Activated T-helper 1 cell treated with anti-CD3 and anti-CD28 coated beads, Interleukin-12 subunit alpha, Interleukin-12 subunit beta, Interleukin-2, Interleukin-4 antibody, amounts not matched to agents 30 ng/mL and 10 ng/mL and 1 ng/mL, durations not matched to agents 14 hours and 24 hours and 36 hours (primary cell): ENCODE results near the gene BHLHA9. TPM values are rescaled to one million over a fixed set of nuclear protein-coding genes. Genes with fewer than 3 reads are reported as not detected.
A peak's percentile ranks its signal among the peaks of the same experiment; 100 is the strongest.
"Not testable (repeated sequence)": the region's sequence is repeated elsewhere in the genome, so short reads cannot be mapped to it uniquely, and the experiment has no call there.

Experiments
- DNase-seq: peaks from one replicate; pipeline ENCODE4 v3.0.0; 2021; ENCODE audit warnings: low spot score
- H3K27ac Mint-ChIP-seq: one replicate; pipeline ENCODE4 v1.8.0; 2021; ENCODE audit warnings: mild to moderate bottlenecking, mixed read lengths
- H3K27me3 Mint-ChIP-seq: one replicate; pipeline ENCODE4 v1.8.0; 2022; ENCODE audit warnings: mild to moderate bottlenecking, moderate library complexity, mixed read lengths; ENCODE audit not compliant: insufficient read depth
- H3K36me3 Mint-ChIP-seq: one replicate; pipeline ENCODE4 v1.8.0; 2021; ENCODE audit warnings: low read depth, mixed read lengths
- H3K4me1 Mint-ChIP-seq: one replicate; pipeline ENCODE4 v1.8.0; 2021; ENCODE audit warnings: low read depth, mixed read lengths
- H3K4me3 Mint-ChIP-seq: one replicate; pipeline ENCODE4 v1.8.0; 2021; ENCODE audit warnings: mild to moderate bottlenecking, moderate library complexity, mixed read lengths
- H3K9me3 Mint-ChIP-seq: one replicate; pipeline ENCODE4 v1.8.0; 2021; ENCODE audit warnings: mixed read lengths
- intact Hi-C: fragments of 100-400 bp; cut with micrococcal nuclease; formaldehyde crosslinking; loops from one replicate; pipeline ENCODE4 v1.15.1; 2024
- total RNA-seq: library from RNA; stranded (reverse); gene quantifications from 2 replicates; pipeline ENCODE4 v1.2.3, GENCODE V29; 2022

Gene BHLHA9
- total RNA-seq, 1 donor from 2014 or later = not detected

- Mint-ChIP-seq H3K36me3 (peaks cover 9% of the 10 kb centered on the region), H3K4me3 (no peak overlapping the region), H3K27me3 (no peaks in the 10 kb centered on the region), H3K4me1 (peaks cover 34% of the 10 kb centered on the region), H3K9me3 (peaks cover 17% of the 10 kb centered on the region), H3K27ac (no peak overlapping the region)
- DNase-seq = no peak
- intact Hi-C loops = no loop called here
These were observed 20.4 kb downstream of the BHLHA9 start for GRCh38 chr17:1290676-1291075.

- intact Hi-C loops = no loop called here
- peak overlapping the region; percentile 94 for H3K27ac Mint-ChIP-seq
These were observed 24.0 kb downstream of the BHLHA9 start for GRCh38 chr17:1294157-1294717.

GRCh38 chr17:1298606-1299005, 28.4 kb downstream of the BHLHA9 start:
- H3K36me3 Mint-ChIP-seq = peaks cover 3% of the 10 kb centered on the region
- peaks cover 40% of the 10 kb centered on the region for H3K4me1 Mint-ChIP-seq
- intact Hi-C loops = no loop called here
- DNase-seq = peak; percentile 22
- H3K27me3 Mint-ChIP-seq = no peaks in the 10 kb centered on the region
- peaks cover under 1% of the 10 kb centered on the region for H3K9me3 Mint-ChIP-seq
- H3K27ac Mint-ChIP-seq = no peak overlapping the region
- H3K4me3 Mint-ChIP-seq = peak overlapping the region; percentile 30

More at GRCh38 chr17:1294157-1294717, 24.0 kb downstream of the BHLHA9 start:
- Mint-ChIP-seq H3K4me1 (peaks cover 56% of the 10 kb centered on the region), H3K36me3 (peaks cover 9% of the 10 kb centered on the region), H3K9me3 (peaks cover 11% of the 10 kb centered on the region), H3K4me3 (peak overlapping the region; percentile 42), H3K27me3 (no peaks in the 10 kb centered on the region)
- peak; percentile 89 for DNase-seq

GRCh38 chr17:1299552-1300370, 29.5 kb downstream of the BHLHA9 start:
- Mint-ChIP-seq H3K4me1 (peaks cover 28% of the 10 kb centered on the region), H3K27me3 (no peaks in the 10 kb centered on the region), H3K9me3 (no peaks in the 10 kb centered on the region), H3K36me3 (peaks cover 3% of the 10 kb centered on the region), H3K4me3 (no peak overlapping the region), H3K27ac (no peak overlapping the region)
- DNase-seq = no peak
- intact Hi-C loops = no loop called here

- DNase-seq = no peak
- intact Hi-C loops = no loop called here
- Mint-ChIP-seq H3K4me1 (peaks cover 25% of the 10 kb centered on the region), H3K27ac (no peak overlapping the region), H3K36me3 (peaks cover 3% of the 10 kb centered on the region), H3K9me3 (no peaks in the 10 kb centered on the region), H3K4me3 (no peak overlapping the region), H3K27me3 (no peaks in the 10 kb centered on the region)
These were observed 30.2 kb downstream of the BHLHA9 start for GRCh38 chr17:1300371-1300905.

DNA sequence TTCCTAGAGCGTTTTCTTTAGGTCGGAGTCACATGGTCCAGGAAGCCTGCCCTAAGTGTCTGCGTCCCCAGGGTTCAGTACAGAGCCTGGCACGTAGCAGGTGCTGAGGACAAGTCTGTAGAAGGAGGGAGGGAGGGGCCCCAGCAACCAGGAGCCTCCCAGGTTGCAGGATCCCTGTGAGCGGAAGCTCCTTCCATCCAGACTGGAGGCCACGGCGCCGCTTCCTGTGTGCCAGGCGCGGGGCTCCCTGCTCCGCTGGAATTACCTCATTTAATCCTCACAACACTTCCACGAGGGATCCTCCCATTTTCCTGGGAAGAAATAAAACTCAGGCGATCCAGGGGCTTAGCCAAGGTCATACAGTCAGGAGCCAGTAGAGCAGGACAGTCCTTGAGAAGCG, 31.3 kb downstream of the BHLHA9 start:
- Mint-ChIP-seq H3K27ac (no peak overlapping the region), H3K4me1 (peaks cover 18% of the 10 kb centered on the region)
- intact Hi-C loops = no loop called here

DNA sequence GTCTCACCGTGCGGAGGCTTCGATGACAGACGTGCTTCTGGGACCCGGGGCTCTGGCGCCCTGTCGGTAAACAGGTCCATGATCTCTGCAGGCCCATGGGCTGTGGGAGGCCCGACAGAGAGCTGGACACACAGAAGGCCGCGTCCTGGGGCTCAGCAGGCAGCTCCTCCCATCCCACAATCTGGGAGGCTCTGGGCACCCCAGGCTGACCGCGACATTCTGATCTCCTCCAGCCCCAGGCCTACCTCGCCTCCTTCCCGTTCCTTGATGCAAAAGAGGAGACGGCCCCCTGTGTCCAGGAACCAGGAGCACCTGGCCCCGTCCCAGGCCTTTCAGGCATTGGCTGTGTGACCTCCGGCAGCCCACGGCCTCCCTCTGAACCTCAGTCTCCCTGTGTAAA, 32.5 kb downstream of the BHLHA9 start:
- no peak for DNase-seq
- Mint-ChIP-seq H3K9me3 (no peaks in the 10 kb centered on the region), H3K4me3 (no peak overlapping the region), H3K36me3 (peaks cover under 1% of the 10 kb centered on the region), H3K27me3 (peaks cover 5% of the 10 kb centered on the region), H3K27ac (no peak overlapping the region), H3K4me1 (peaks cover 14% of the 10 kb centered on the region)
- intact Hi-C loops = no loop called here

More for the DNA sequence above, 31.3 kb downstream of the BHLHA9 start:
- H3K27me3 Mint-ChIP-seq = no peaks in the 10 kb centered on the region
- H3K36me3 Mint-ChIP-seq = peaks cover 2% of the 10 kb centered on the region
- no peak for DNase-seq
- H3K4me3 Mint-ChIP-seq = no peak overlapping the region
- no peaks in the 10 kb centered on the region for H3K9me3 Mint-ChIP-seq

GRCh38 chr17:1304522-1304921, 34.3 kb downstream of the BHLHA9 start:
- H3K9me3 Mint-ChIP-seq = no peaks in the 10 kb centered on the region
- H3K36me3 Mint-ChIP-seq = no peaks in the 10 kb centered on the region
- peaks cover 5% of the 10 kb centered on the region for H3K27me3 Mint-ChIP-seq
- no peaks in the 10 kb centered on the region for H3K4me1 Mint-ChIP-seq
- intact Hi-C loops = no loop called here
- no peak for DNase-seq
- no peak overlapping the region for H3K4me3 Mint-ChIP-seq
- H3K27ac Mint-ChIP-seq = no peak overlapping the region

GRCh38 chr17:1304962-1305563, 34.8 kb downstream of the BHLHA9 start:
- H3K36me3 Mint-ChIP-seq = no peaks in the 10 kb centered on the region
- DNase-seq = no peak
- intact Hi-C loops = no loop called here
- H3K4me1 Mint-ChIP-seq = no peaks in the 10 kb centered on the region
- H3K27ac Mint-ChIP-seq = no peak overlapping the region
- H3K4me3 Mint-ChIP-seq = no peak overlapping the region
- H3K27me3 Mint-ChIP-seq = peaks cover 5% of the 10 kb centered on the region
- H3K9me3 Mint-ChIP-seq = no peaks in the 10 kb centered on the region

GRCh38 chr17:1307829-1308228, 37.6 kb downstream of the BHLHA9 start:
- H3K4me3 Mint-ChIP-seq, H3K36me3 Mint-ChIP-seq, DNase-seq, H3K4me1 Mint-ChIP-seq, intact Hi-C loops, H3K27ac Mint-ChIP-seq, H3K9me3 Mint-ChIP-seq, H3K27me3 Mint-ChIP-seq: not testable (repeated sequence)

DNA sequence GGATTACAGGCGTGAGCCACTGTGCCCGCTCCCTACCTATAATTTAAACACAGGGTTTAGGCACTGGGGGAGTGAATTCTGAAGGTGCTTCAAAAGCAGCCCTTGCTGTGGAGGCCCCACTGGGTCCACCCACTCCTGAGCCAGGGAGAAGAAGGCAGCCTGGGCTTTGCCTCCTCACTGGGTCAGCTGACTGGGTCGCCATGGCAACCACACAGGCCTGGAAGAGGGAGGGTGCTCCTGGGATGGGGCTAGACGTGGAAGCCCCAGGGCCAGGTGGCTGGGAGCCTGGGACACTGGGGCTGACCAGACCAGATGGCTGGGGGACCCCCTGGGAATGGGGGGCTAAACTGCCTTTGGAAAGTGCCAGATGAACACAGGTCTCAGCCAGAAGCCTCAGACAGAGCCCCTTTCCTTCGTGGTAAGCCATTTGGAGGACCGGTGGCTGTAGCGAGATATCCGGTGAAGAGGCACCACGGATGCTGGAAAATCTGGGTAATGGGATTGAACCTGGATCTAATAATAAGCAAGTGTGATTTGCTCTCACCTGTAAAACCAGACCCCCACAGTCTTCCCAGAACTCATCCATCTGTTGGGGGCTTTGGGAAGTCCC, 42.1 kb downstream of the BHLHA9 start:
- H3K9me3 Mint-ChIP-seq = no peaks in the 10 kb centered on the region
- intact Hi-C loops = no loop called here
- peaks cover 6% of the 10 kb centered on the region for H3K27me3 Mint-ChIP-seq
- no peaks in the 10 kb centered on the region for H3K36me3 Mint-ChIP-seq
- DNase-seq = no peak
- H3K4me1 Mint-ChIP-seq = no peaks in the 10 kb centered on the region
- no peak overlapping the region for H3K27ac Mint-ChIP-seq
- H3K4me3 Mint-ChIP-seq = no peak overlapping the region

DNA sequence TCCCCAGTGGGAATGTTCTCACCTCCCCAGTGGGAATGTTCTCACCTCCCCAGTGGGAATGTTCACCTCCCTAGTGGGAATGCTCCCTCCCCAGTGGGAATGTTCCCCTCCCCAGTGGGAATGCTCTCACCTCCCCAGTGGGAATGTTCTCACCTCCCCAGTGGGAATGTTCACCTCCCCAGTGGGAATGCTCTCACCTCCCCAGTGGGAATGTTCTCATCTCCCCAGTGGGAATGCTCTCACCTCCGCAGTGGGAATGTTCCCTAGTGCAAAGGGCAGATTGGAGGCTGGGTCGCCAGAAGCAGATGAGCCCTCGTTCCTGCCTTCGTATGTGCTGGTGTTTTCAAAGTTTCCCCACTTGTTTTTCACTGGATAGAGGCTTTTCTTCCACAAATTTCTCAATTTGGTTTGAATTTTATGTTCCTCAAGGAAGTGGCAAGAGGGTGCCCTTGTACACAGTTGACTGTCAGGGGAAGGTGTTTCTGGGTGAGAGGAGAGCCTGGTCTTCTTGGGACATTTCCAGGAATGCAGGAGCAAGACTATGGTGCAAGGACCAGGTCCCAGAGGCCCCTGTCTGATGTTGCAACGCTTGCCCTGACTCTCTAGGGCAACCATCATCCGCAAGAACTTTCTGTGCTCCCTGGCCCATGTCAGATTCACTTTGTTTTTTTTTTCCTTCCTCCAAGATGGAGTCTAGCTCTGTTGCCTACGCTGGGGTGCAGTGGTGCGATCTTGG, 43.2 kb downstream of the BHLHA9 start:
- no peaks in the 10 kb centered on the region for H3K36me3 Mint-ChIP-seq

More for the DNA sequence above, 43.2 kb downstream of the BHLHA9 start:
- no peaks in the 10 kb centered on the region for H3K4me1 Mint-ChIP-seq
- intact Hi-C loops = no loop called here
- H3K4me3 Mint-ChIP-seq = no peak overlapping the region
- no peaks in the 10 kb centered on the region for H3K9me3 Mint-ChIP-seq
- DNase-seq = no peak
- H3K27ac Mint-ChIP-seq = no peak overlapping the region
- peaks cover 5% of the 10 kb centered on the region for H3K27me3 Mint-ChIP-seq
